HCT116 (cell line): Measurements from ENCODE around the gene RASSF3. TPM values are rescaled to one million over a fixed set of nuclear protein-coding genes. Genes with fewer than 3 reads are reported as not detected.

Experiments used
- ATAC-seq: fragments of 200-7000 bp; cut with Tn5 transposase; 2 replicates; pipeline ENCODE4 v1.9.1; 2020; ENCODE audit warnings: mild to moderate bottlenecking, moderate library complexity
- BruUV-seq: library from RNA; stranded (reverse); fragments of 400-500 nt; replicated peaks from 2 replicates; lab custom pipeline; 2021; lab: Mats Ljungman, UMichigan
- CTCF ChIA-PET: fragments of 300-600 bp; sonication (Branson Sonifier 250); formaldehyde crosslinking; loops from one replicate; lab custom pipeline; 2021; ENCODE audit warnings: antibody characterized with exemption; lab: Charles Lee
- POLR2A ChIA-PET: fragments of 300-600, 350-600 bp; sonication (Branson Sonifier 250); formaldehyde crosslinking; loops from one replicate; lab custom pipeline; 2021; ENCODE audit warnings: antibody characterized with exemption; lab: Charles Lee
- RAD21 ChIA-PET, 2 experiments: fragments of 300-600 bp; sonication (Branson Sonifier 250); formaldehyde crosslinking; loops; one replicate each; lab custom pipeline; 2023; ENCODE audit warnings: low total read pairs in 2 of 2; ENCODE audit not compliant: uncharacterized antibody in 2 of 2, unreplicated experiment in 2 of 2, low non-redundant PET in 1 of 2; lab: Charles Lee
- DNase-seq: peaks from one replicate; pipeline ENCODE4 v3.0.0-alpha.2; 2010; ENCODE audit warnings: low read depth, low spot score
- H2AFZ ChIP-seq: fragments of 200-600 bp; shearing (Covaris generic), sonication (generic); 2 replicates; pipeline ENCODE4 v1.6.1; 2017; ENCODE audit warnings: low read depth, mixed run types, mixed read lengths, antibody characterized with exemption, low read length; ENCODE audit not compliant: poor library complexity, severe bottlenecking
- H3K27ac ChIP-seq: 2 replicates; pipeline ENCODE4 v1.5.1; 2012; ENCODE audit warnings: low read depth, low read length
- H3K27me3 ChIP-seq: fragments of 200-600 bp; sonication (generic); 2 replicates; pipeline ENCODE4 v1.6.1; 2016; ENCODE audit warnings: mixed run types, low read length, mixed read lengths; ENCODE audit not compliant: insufficient read depth
- H3K36me3 ChIP-seq, 2 experiments: fragments of 200-500 bp in 1 of 2; fragments of 200-600 bp in 1 of 2; sonication (Bioruptor generic) in 1 of 2; sonication (generic) in 1 of 2; 2 replicates each; pipeline versions ENCODE4 v1.5.1 to v1.6.1; 2014 to 2016; ENCODE audit warnings: low read length in 2 of 2, inconsistent platforms in 1 of 2, mixed read lengths in 1 of 2, mixed run types in 1 of 2; ENCODE audit not compliant: insufficient read depth in 2 of 2, control insufficient read depth in 1 of 2
- H3K4me1 ChIP-seq, 2 experiments: fragments of 200-600 bp in 1 of 2; sonication (generic) in 1 of 2; 2 replicates each; pipeline versions ENCODE4 v1.5.1 to v1.6.1; 2012 to 2017; ENCODE audit warnings: low read length in 2 of 2, inconsistent platforms in 1 of 2, mild to moderate bottlenecking in 1 of 2, mixed read lengths in 1 of 2, mixed run types in 1 of 2, moderate library complexity in 1 of 2; ENCODE audit not compliant: insufficient read depth in 2 of 2, control insufficient read depth in 1 of 2
- H3K4me2 ChIP-seq: fragments of 200-600 bp; sonication (generic); 2 replicates; pipeline ENCODE4 v1.6.1; 2017; ENCODE audit warnings: mixed run types, low read length, mixed read lengths
- H3K4me3 ChIP-seq, 2 experiments: fragments of 200-600 bp in 1 of 2; sonication (generic) in 1 of 2; replicated peaks in 1 of 2; 2 replicates each; pipeline ENCODE4 v1.5.1; 2011 to 2016; ENCODE audit warnings: low read length in 2 of 2, control low read depth in 1 of 2, low read depth in 1 of 2, mild to moderate bottlenecking in 1 of 2, mixed read lengths in 1 of 2, mixed run types in 1 of 2
- H3K79me2 ChIP-seq: fragments of 200-600 bp; sonication (generic); 2 replicates; pipeline ENCODE4 v1.6.1; 2017; ENCODE audit warnings: mild to moderate bottlenecking, mixed run types, low read length, moderate library complexity, mixed read lengths; ENCODE audit not compliant: insufficient read depth
- H3K9ac ChIP-seq: fragments of 200-600 bp; sonication (generic); 2 replicates; pipeline ENCODE4 v1.6.1; 2016; ENCODE audit warnings: low read length, mixed read lengths
- H3K9me2 ChIP-seq: fragments of 200-600 bp; sonication (generic), shearing (Covaris generic); 2 replicates; pipeline ENCODE4 v1.6.1; 2017; ENCODE audit warnings: mixed run types, mild to moderate bottlenecking, moderate library complexity; ENCODE audit not compliant: insufficient read depth
- H3K9me3 ChIP-seq, 2 experiments: fragments of 200-500 bp in 1 of 2; fragments of 200-600 bp in 1 of 2; sonication (Bioruptor generic) in 1 of 2; sonication (generic) in 1 of 2; 2 replicates each; pipeline ENCODE4 v1.6.1; 2014 to 2017; ENCODE audit warnings: low read length in 2 of 2, mixed read lengths in 2 of 2, inconsistent platforms in 1 of 2, low read depth in 1 of 2, mild to moderate bottlenecking in 1 of 2, mixed run types in 1 of 2, moderate library complexity in 1 of 2; ENCODE audit not compliant: control insufficient read depth in 1 of 2, insufficient read depth in 1 of 2
- H4K20me1 ChIP-seq: fragments of 200-600 bp; sonication (generic), shearing (Covaris generic); 2 replicates; pipeline ENCODE4 v1.6.1; 2017; ENCODE audit warnings: mixed run types, mild to moderate bottlenecking, moderate library complexity; ENCODE audit not compliant: insufficient read depth
- CBX3 ChIP-seq: IDR thresholded peaks from 2 replicates; pipeline ENCODE4 v1.6.1; 2012; ENCODE audit warnings: low read depth
- ELF1 ChIP-seq: IDR thresholded peaks from 2 replicates; pipeline ENCODE4 v1.6.1; 2012; ENCODE audit warnings: low read depth, borderline replicate concordance
- EZH2 ChIP-seq: fragments of 200-600 bp; sonication (generic); IDR thresholded peaks from 2 replicates; pipeline ENCODE4 v1.6.1; 2017; ENCODE audit warnings: antibody characterized with exemption, mixed run types
- FOSL1 ChIP-seq: IDR thresholded peaks from 2 replicates; pipeline ENCODE4 v1.6.1; 2012; ENCODE audit warnings: low read depth
- POLR2A ChIP-seq: IDR thresholded peaks from 2 replicates; pipeline ENCODE4 v1.7.0; 2011; ENCODE audit warnings: borderline replicate concordance; ENCODE audit not compliant: insufficient read depth, insufficient read length; ENCODE audit errors: extremely low read depth
- POLR2AphosphoS5 ChIP-seq: IDR thresholded peaks from 2 replicates; pipeline ENCODE4 v1.6.1; 2011; ENCODE audit warnings: mild to moderate bottlenecking, low read depth, low read length, moderate library complexity
- RAD21 ChIP-seq: IDR thresholded peaks from 2 replicates; pipeline ENCODE4 v1.6.1; 2012; ENCODE audit warnings: low read depth, mild to moderate bottlenecking
- SIN3A ChIP-seq: IDR thresholded peaks from 2 replicates; pipeline ENCODE4 v1.6.1; 2012; ENCODE audit warnings: low read depth
- SP1 ChIP-seq: IDR thresholded peaks from 2 replicates; pipeline ENCODE4 v1.6.1; 2012; ENCODE audit warnings: low read depth
- SRF ChIP-seq: IDR thresholded peaks from 2 replicates; pipeline ENCODE4 v1.6.1; 2012; ENCODE audit warnings: low read depth
- YY1 ChIP-seq: IDR thresholded peaks from 2 replicates; pipeline ENCODE4 v1.6.1; 2011; ENCODE audit warnings: low read length, low read depth, moderate library complexity, mild to moderate bottlenecking; ENCODE audit not compliant: insufficient replicate concordance; ENCODE audit errors: extremely low read depth
- ZFX ChIP-seq: fragments of 450-650 bp; IDR thresholded peaks from 2 replicates; pipeline ENCODE4 v1.6.1; 2017
- ZNF274 ChIP-seq: fragments of 200-500 bp; sonication (Bioruptor generic); IDR thresholded peaks from 2 replicates; pipeline ENCODE4 v1.6.1; 2014; ENCODE audit warnings: mild to moderate bottlenecking, low read depth, low read length, inconsistent platforms
- intact Hi-C: fragments of 100-400 bp; cut with micrococcal nuclease; formaldehyde crosslinking; loops from 2 replicates; pipeline ENCODE4 v1.10.0; 2022
- total RNA-seq: library from RNA; stranded (reverse); gene quantifications from one replicate; pipeline ENCODE4 v1.2.1, GENCODE V29; 2021; ENCODE audit not compliant: unreplicated experiment
- TF ChIP-seq, protein P1 (sequence below): IDR thresholded peaks from 2 replicates; pipeline ENCODE4 v1.6.1; 2012
- TF ChIP-seq, protein P2 (sequence below), 3 experiments: fragments of 200-600 bp in 1 of 3; sonication (generic) in 1 of 3; IDR thresholded peaks in 2 of 3; conservative IDR thresholded peaks in 1 of 3; 2 replicates each; pipeline ENCODE4 v1.5.1; 2012 to 2017; ENCODE audit warnings: low read depth in 2 of 3, low read length in 2 of 3, antibody characterized with exemption in 1 of 3, borderline replicate concordance in 1 of 3, control low read depth in 1 of 3, mild to moderate bottlenecking in 1 of 3, mixed read lengths in 1 of 3, mixed run types in 1 of 3, moderate library complexity in 1 of 3; ENCODE audit not compliant: insufficient read depth in 1 of 3
- TF ChIP-seq, protein P3 (sequence below): IDR thresholded peaks from 2 replicates; pipeline ENCODE4 v1.6.1; 2012; ENCODE audit warnings: low read depth
- TF ChIP-seq, protein P4 (sequence below): IDR thresholded peaks from 2 replicates; pipeline ENCODE4 v1.6.1; 2012
- TF ChIP-seq, protein P5 (sequence below): IDR thresholded peaks from 2 replicates; pipeline ENCODE4 v1.6.1; 2011; ENCODE audit warnings: mild to moderate bottlenecking, low read length, moderate library complexity; ENCODE audit not compliant: insufficient replicate concordance; ENCODE audit errors: extremely low read depth

RASSF3 gene
- total RNA-seq, 1 experiment from 2014 or later = 67.1 TPM

DNA sequence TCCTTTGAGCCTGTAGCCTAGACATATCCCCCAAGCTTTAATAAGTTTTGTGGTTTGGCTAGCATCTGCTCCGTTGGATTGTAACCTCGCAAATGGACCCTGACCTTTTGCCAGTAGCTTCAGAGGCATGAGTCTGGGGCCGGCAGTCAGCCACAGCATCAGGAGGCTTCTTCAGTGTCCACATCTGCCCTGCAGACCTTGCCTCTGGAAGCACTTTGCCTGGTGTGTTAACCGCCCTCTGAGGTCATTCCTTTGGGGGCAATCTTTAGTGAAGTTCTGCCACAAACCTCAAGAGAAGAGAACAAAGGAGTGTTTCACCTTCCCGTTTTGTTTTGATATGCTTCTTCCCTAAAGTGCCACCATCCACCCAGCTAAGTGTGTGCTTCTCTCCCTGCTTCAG, 77.5 kb downstream of the RASSF3 start:
- H3K4me1 ChIP-seq = peaks cover 3 to 11% of the 10 kb centered on the region in 2 experiments; a peak in 2 of 4 replicates
- peaks cover 24% of the 10 kb centered on the region for H3K79me2 ChIP-seq
- no peaks in the 10 kb centered on the region for H4K20me1 ChIP-seq
- H3K27ac ChIP-seq = no peak overlapping the region
- no peaks in the 10 kb centered on the region for H3K27me3 ChIP-seq
- ChIA-PET POLR2A (no interaction called here), RAD21 (no interaction called here), CTCF (no interaction called here)
- no peak overlapping the region for H2AFZ ChIP-seq
- ATAC-seq (no peak), DNase-seq (no peak)
- TF ChIP-seq YY1 (no peak), CBX3 (no peak), ELF1 (no peak), EZH2 (no peak), POLR2AphosphoS5 (no peak), SIN3A (no peak), ZFX (no peak), FOSL1 (no peak), SP1 (no peak), ZNF274 (no peak), SRF (no peak), RAD21 (no peak), POLR2A (no peak)
- TF ChIP-seq, protein P1, sequence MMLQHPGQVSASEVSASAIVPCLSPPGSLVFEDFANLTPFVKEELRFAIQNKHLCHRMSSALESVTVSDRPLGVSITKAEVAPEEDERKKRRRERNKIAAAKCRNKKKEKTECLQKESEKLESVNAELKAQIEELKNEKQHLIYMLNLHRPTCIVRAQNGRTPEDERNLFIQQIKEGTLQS = no peak
- TF ChIP-seq, protein P2, sequence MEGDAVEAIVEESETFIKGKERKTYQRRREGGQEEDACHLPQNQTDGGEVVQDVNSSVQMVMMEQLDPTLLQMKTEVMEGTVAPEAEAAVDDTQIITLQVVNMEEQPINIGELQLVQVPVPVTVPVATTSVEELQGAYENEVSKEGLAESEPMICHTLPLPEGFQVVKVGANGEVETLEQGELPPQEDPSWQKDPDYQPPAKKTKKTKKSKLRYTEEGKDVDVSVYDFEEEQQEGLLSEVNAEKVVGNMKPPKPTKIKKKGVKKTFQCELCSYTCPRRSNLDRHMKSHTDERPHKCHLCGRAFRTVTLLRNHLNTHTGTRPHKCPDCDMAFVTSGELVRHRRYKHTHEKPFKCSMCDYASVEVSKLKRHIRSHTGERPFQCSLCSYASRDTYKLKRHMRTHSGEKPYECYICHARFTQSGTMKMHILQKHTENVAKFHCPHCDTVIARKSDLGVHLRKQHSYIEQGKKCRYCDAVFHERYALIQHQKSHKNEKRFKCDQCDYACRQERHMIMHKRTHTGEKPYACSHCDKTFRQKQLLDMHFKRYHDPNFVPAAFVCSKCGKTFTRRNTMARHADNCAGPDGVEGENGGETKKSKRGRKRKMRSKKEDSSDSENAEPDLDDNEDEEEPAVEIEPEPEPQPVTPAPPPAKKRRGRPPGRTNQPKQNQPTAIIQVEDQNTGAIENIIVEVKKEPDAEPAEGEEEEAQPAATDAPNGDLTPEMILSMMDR (IDR thresholded peaks at IDR 0.05 in 2 of 3, conservative IDR thresholded peaks at IDR 0.05 in 1 of 3; ENCODE audit: borderline replicate concordance in 1 of 3, insufficient read depth in 1 of 3, low read depth in 2 of 3, low read length in 2 of 3) = no peak
- TF ChIP-seq, protein P3, sequence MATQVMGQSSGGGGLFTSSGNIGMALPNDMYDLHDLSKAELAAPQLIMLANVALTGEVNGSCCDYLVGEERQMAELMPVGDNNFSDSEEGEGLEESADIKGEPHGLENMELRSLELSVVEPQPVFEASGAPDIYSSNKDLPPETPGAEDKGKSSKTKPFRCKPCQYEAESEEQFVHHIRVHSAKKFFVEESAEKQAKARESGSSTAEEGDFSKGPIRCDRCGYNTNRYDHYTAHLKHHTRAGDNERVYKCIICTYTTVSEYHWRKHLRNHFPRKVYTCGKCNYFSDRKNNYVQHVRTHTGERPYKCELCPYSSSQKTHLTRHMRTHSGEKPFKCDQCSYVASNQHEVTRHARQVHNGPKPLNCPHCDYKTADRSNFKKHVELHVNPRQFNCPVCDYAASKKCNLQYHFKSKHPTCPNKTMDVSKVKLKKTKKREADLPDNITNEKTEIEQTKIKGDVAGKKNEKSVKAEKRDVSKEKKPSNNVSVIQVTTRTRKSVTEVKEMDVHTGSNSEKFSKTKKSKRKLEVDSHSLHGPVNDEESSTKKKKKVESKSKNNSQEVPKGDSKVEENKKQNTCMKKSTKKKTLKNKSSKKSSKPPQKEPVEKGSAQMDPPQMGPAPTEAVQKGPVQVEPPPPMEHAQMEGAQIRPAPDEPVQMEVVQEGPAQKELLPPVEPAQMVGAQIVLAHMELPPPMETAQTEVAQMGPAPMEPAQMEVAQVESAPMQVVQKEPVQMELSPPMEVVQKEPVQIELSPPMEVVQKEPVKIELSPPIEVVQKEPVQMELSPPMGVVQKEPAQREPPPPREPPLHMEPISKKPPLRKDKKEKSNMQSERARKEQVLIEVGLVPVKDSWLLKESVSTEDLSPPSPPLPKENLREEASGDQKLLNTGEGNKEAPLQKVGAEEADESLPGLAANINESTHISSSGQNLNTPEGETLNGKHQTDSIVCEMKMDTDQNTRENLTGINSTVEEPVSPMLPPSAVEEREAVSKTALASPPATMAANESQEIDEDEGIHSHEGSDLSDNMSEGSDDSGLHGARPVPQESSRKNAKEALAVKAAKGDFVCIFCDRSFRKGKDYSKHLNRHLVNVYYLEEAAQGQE = no peak
- TF ChIP-seq, protein P4, sequence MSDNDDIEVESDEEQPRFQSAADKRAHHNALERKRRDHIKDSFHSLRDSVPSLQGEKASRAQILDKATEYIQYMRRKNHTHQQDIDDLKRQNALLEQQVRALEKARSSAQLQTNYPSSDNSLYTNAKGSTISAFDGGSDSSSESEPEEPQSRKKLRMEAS = no peak
- TF ChIP-seq, protein P5, sequence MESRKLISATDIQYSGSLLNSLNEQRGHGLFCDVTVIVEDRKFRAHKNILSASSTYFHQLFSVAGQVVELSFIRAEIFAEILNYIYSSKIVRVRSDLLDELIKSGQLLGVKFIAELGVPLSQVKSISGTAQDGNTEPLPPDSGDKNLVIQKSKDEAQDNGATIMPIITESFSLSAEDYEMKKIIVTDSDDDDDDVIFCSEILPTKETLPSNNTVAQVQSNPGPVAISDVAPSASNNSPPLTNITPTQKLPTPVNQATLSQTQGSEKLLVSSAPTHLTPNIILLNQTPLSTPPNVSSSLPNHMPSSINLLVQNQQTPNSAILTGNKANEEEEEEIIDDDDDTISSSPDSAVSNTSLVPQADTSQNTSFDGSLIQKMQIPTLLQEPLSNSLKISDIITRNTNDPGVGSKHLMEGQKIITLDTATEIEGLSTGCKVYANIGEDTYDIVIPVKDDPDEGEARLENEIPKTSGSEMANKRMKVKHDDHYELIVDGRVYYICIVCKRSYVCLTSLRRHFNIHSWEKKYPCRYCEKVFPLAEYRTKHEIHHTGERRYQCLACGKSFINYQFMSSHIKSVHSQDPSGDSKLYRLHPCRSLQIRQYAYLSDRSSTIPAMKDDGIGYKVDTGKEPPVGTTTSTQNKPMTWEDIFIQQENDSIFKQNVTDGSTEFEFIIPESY = no peak
- no peak overlapping the region for H3K4me3 ChIP-seq
- H3K9me3 ChIP-seq = no peaks in the 10 kb centered on the region
- no peak overlapping the region for H3K9ac ChIP-seq
- H3K9me2 ChIP-seq = no peaks in the 10 kb centered on the region
- no peak overlapping the region for H3K4me2 ChIP-seq
- H3K36me3 ChIP-seq = peaks cover 16 to 24% of the 10 kb centered on the region in 2 experiments; a peak in 3 of 4 replicates
- intact Hi-C loops = no loop called here
- no TSS peak for BruUV-seq
